Cardiac muscle cell (in vitro differentiated cells and primary cell): ENCODE measurements around the gene ERBB4. TPM values are rescaled to one million over a fixed set of nuclear protein-coding genes. Genes with fewer than 3 reads are reported as not detected.

Experiments
- DNase-seq, 2 donors: peaks; one replicate each; pipeline versions ENCODE4 v3.0.0 to v3.0.0-alpha.2; 2010 to 2017; ENCODE audit warnings: low read depth in 1 of 2, low spot score in 1 of 2
- H3K27ac ChIP-seq: fragments of 200-600 bp; sonication (generic); 2 replicates; pipeline ENCODE4 v1.5.1; 2016
- H3K27me3 ChIP-seq: fragments of 200-600 bp; sonication (generic); 2 replicates; pipeline ENCODE4 v1.6.0; 2016; ENCODE audit warnings: control low read depth
- H3K36me3 ChIP-seq: fragments of 200-600 bp; sonication (generic); 2 replicates; pipeline ENCODE4 v1.5.1; 2016; ENCODE audit warnings: control low read depth
- H3K4me1 ChIP-seq: fragments of 200-600 bp; sonication (generic); 2 replicates; pipeline ENCODE4 v1.8.1; 2017; ENCODE audit warnings: low read depth, mild to moderate bottlenecking, mixed run types
- H3K4me3 ChIP-seq: fragments of 200-600 bp; sonication (generic); 2 replicates; pipeline ENCODE4 v1.5.1; 2016; ENCODE audit warnings: mild to moderate bottlenecking
- H3K9me3 ChIP-seq: fragments of 200-600 bp; sonication (generic); 2 replicates; pipeline ENCODE4 v1.5.1; 2017; ENCODE audit warnings: low read depth, mild to moderate bottlenecking, control low read depth
- CTCF ChIP-seq: IDR thresholded peaks from 2 replicates; pipeline ENCODE4 v1.5.1; 2012; ENCODE audit warnings: low read depth, mild to moderate bottlenecking, low read length
- polyA plus RNA-seq: library from polyadenylated mRNA; unstranded; fragments of >200 nt; fragmentation: Nextera tagmentation; extraction: Ambion mirVana; gene quantifications from 2 replicates; pipeline ENCODE4 v1.2.1, GENCODE V29; 2016
- total RNA-seq: library from RNA; depleted of rRNA; stranded (reverse); fragments of >200 nt; gene quantifications from 2 replicates; pipeline ENCODE4 v1.2.3, GENCODE V29; 2016

ERBB4 gene
- total and polyA plus RNA-seq, 2 experiments from 2014 or later = 38.1 to 42.1 TPM

- no peak overlapping the region for H3K4me3 ChIP-seq
- no peaks in the 10 kb centered on the region for H3K36me3 ChIP-seq
- no peaks in the 10 kb centered on the region for H3K9me3 ChIP-seq
- H3K4me1 ChIP-seq = no peaks in the 10 kb centered on the region
- no peak for TF ChIP-seq CTCF
- no peak for DNase-seq
- no peak overlapping the region for H3K27ac ChIP-seq
- no peaks in the 10 kb centered on the region for H3K27me3 ChIP-seq
Observed at GRCh38 chr2:211967234-211967633, 571.4 kb downstream of the ERBB4 start.

- Histone ChIP-seq H3K9me3 (no peaks in the 10 kb centered on the region), H3K27ac (no peak overlapping the region), H3K36me3 (no peaks in the 10 kb centered on the region), H3K27me3 (no peaks in the 10 kb centered on the region), H3K4me1 (no peaks in the 10 kb centered on the region), H3K4me3 (no peak overlapping the region)
- no peak for DNase-seq
- no peak for TF ChIP-seq CTCF
Observed at GRCh38 chr2:211963969-211964368, 574.6 kb downstream of the ERBB4 start.

- Histone ChIP-seq H3K9me3 (no peaks in the 10 kb centered on the region), H3K4me1 (no peaks in the 10 kb centered on the region), H3K27ac (no peak overlapping the region), H3K27me3 (no peaks in the 10 kb centered on the region), H3K4me3 (no peak overlapping the region), H3K36me3 (no peaks in the 10 kb centered on the region)
- no peak for DNase-seq
- TF ChIP-seq CTCF = no peak
Observed at GRCh38 chr2:211957799-211958198, 580.8 kb downstream of the ERBB4 start.

GRCh38 chr2:211955648-211956047 lies 583.0 kb downstream of the ERBB4 start:
- H3K4me3 ChIP-seq = no peak overlapping the region
- TF ChIP-seq CTCF = no peak
- H3K36me3 ChIP-seq = no peaks in the 10 kb centered on the region
- no peak overlapping the region for H3K27ac ChIP-seq
- H3K9me3 ChIP-seq = no peaks in the 10 kb centered on the region
- H3K27me3 ChIP-seq = no peaks in the 10 kb centered on the region
- H3K4me1 ChIP-seq = no peaks in the 10 kb centered on the region
- no peak for DNase-seq

- no peak overlapping the region for H3K27ac ChIP-seq
- DNase-seq = no peak
- H3K36me3 ChIP-seq = no peaks in the 10 kb centered on the region
- TF ChIP-seq CTCF = no peak
- H3K9me3 ChIP-seq = no peaks in the 10 kb centered on the region
- H3K4me1 ChIP-seq = no peaks in the 10 kb centered on the region
- H3K4me3 ChIP-seq = no peak overlapping the region
- no peaks in the 10 kb centered on the region for H3K27me3 ChIP-seq
Observed at GRCh38 chr2:211948932-211949331, 589.7 kb downstream of the ERBB4 start.

GRCh38 chr2:211946960-211947359 lies 591.6 kb downstream of the ERBB4 start:
- Histone ChIP-seq H3K36me3 (no peaks in the 10 kb centered on the region), H3K27me3 (no peaks in the 10 kb centered on the region), H3K9me3 (no peaks in the 10 kb centered on the region), H3K4me3 (no peak overlapping the region), H3K27ac (no peak overlapping the region), H3K4me1 (peaks cover 5% of the 10 kb centered on the region)
- DNase-seq = no peak
- no peak for TF ChIP-seq CTCF
